PC-9 (cell line): ENCODE data around the gene CALR3. TPM values are rescaled to one million over a fixed set of nuclear protein-coding genes. Genes with fewer than 3 reads are reported as not detected.

Experiments used
- BruUV-seq: library from RNA; stranded (reverse); fragments of 400-500 nt; replicated peaks from 2 replicates; lab custom pipeline; 2021; lab: Mats Ljungman, UMichigan
- CTCF ChIA-PET: fragments of 300-600 bp; sonication (Branson Sonifier 250); formaldehyde crosslinking; loops from one replicate; lab custom pipeline; 2022; ENCODE audit warnings: antibody characterized with exemption; lab: Charles Lee
- POLR2A ChIA-PET: fragments of 300-600 bp; sonication (Branson Sonifier 250); formaldehyde crosslinking; loops from one replicate; lab custom pipeline; 2022; ENCODE audit warnings: antibody characterized with exemption; ENCODE audit not compliant: unreplicated experiment; lab: Charles Lee
- DNase-seq, 2 experiments: peaks; one replicate each; pipeline versions ENCODE4 v3.0.0 to v3.0.0-alpha.2; 2015 to 2022; ENCODE audit warnings: mixed read lengths in 1 of 2
- H2AFZ ChIP-seq: fragments of 200-600 bp; sonication (generic); 2 replicates; pipeline ENCODE4 v1.8.1; 2017; ENCODE audit warnings: antibody characterized with exemption
- H3F3A ChIP-seq: fragments of 200-600 bp; sonication (generic); 2 replicates; pipeline ENCODE4 v1.8.1; 2017; ENCODE audit warnings: antibody characterized with exemption, mild to moderate bottlenecking, low read depth; ENCODE audit not compliant: insufficient read depth
- H3K27ac ChIP-seq: fragments of 200-600 bp; sonication (generic); 2 replicates; pipeline ENCODE4 v1.6.1; 2016; ENCODE audit warnings: mixed run types
- H3K27me3 ChIP-seq: fragments of 200-600 bp; sonication (generic); 2 replicates; pipeline ENCODE4 v1.6.1; 2016; ENCODE audit warnings: low read depth, mixed run types; ENCODE audit not compliant: insufficient read depth
- H3K36me3 ChIP-seq: fragments of 200-600 bp; sonication (generic); 2 replicates; pipeline ENCODE4 v1.6.1; 2016; ENCODE audit warnings: low read depth, mixed run types
- H3K4me1 ChIP-seq: fragments of 200-600 bp; sonication (generic); replicated peaks from 2 replicates; pipeline ENCODE4 v1.6.1; 2016; ENCODE audit warnings: mixed run types; ENCODE audit not compliant: insufficient read depth
- H3K4me2 ChIP-seq: fragments of 200-600 bp; sonication (generic); 2 replicates; pipeline ENCODE4 v1.6.1; 2017; ENCODE audit warnings: mixed run types
- H3K4me3 ChIP-seq: fragments of 200-600 bp; sonication (generic); 2 replicates; pipeline ENCODE4 v1.6.1; 2016; ENCODE audit warnings: mixed run types
- H3K79me2 ChIP-seq: fragments of 200-600 bp; sonication (generic); 2 replicates; pipeline ENCODE4 v1.6.1; 2017; ENCODE audit warnings: low read depth, mixed run types
- H3K9me2 ChIP-seq: fragments of 200-600 bp; sonication (generic); 2 replicates; pipeline ENCODE4 v1.8.1; 2017; ENCODE audit warnings: mild to moderate bottlenecking; ENCODE audit not compliant: insufficient read depth
- H3K9me3 ChIP-seq: fragments of 200-600 bp; sonication (generic); 2 replicates; pipeline ENCODE4 v1.8.1; 2016; ENCODE audit warnings: low read depth; ENCODE audit not compliant: insufficient read depth
- H4K20me1 ChIP-seq: fragments of 200-600 bp; sonication (generic); 2 replicates; pipeline ENCODE4 v1.8.1; 2017; ENCODE audit not compliant: insufficient read depth
- EZH2 ChIP-seq: fragments of 200-600 bp; sonication (generic); IDR thresholded peaks from 2 replicates; pipeline ENCODE4 v1.8.0; 2017; ENCODE audit warnings: antibody characterized with exemption, low read depth
- intact Hi-C: fragments of 100-400 bp; cut with micrococcal nuclease; formaldehyde crosslinking; loops from one replicate; pipeline ENCODE4 v1.10.0; 2022; ENCODE audit not compliant: unreplicated experiment
- total RNA-seq: library from RNA; stranded (reverse); gene quantifications from 2 replicates; pipeline ENCODE4 v1.2.3, GENCODE V29; 2021
- TF ChIP-seq, protein P1 (sequence below): fragments of 200-600 bp; sonication (generic); conservative IDR thresholded peaks from 2 replicates; pipeline ENCODE4 v1.6.1; 2017; ENCODE audit warnings: mixed run types, antibody characterized with exemption, mild to moderate bottlenecking, moderate library complexity

Gene CALR3
- total RNA-seq, 1 experiment from 2014 or later: not detected

DNA sequence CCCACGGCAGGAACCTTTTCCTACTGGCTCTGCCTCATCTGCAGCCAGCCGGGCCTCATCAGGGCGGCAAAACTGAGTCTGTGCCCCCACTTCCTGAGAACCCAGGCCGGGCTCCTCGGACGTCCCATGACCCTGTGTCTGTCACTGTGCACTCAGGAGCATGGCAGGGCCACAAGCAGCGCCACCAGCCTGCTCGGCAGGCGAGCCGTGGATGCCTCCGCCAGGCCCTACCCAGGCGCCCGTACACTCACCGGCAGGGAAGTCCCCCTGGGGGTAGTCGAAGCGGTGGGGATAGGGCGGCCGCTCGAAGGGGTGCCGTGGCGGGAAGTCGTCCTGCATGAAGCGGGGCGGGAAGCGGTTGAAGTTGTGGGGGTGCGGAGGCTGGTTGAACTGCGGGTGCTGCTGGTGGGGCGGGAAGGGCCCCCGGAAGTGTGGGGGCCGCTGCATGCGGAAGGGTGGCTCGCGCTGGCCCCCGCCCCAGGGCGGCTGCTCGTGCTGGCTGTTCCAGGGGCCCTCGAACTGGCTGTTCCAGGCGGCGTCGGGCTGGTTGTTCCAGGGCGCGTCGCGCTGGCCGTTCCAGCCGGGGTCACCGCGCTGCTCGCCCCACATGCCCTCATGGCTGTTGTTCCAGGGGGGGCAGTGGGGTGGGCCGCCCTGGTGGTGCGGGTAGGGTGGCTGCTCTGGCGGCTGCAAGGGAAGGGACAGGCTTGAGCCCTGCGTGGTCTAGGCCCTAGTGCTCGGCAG is 29.2 kb upstream of the CALR3 start:
- Histone ChIP-seq H3K4me3 (no peak overlapping the region), H3K27me3 (no peaks in the 10 kb centered on the region), H3K4me1 (no peaks in the 10 kb centered on the region), H3K9me3 (no peaks in the 10 kb centered on the region), H4K20me1 (peaks cover 59% of the 10 kb centered on the region), H3K9me2 (no peaks in the 10 kb centered on the region), H3K27ac (no peak overlapping the region), H3K36me3 (peaks cover 18% of the 10 kb centered on the region), H3K79me2 (no peaks in the 10 kb centered on the region), H3F3A (peaks cover 13% of the 10 kb centered on the region; the same call in 1 of the 2 replicates), H2AFZ (no peak overlapping the region), H3K4me2 (no peak overlapping the region)
- CTCF ChIA-PET: no interaction called here
- no TSS peak for BruUV-seq
- POLR2A ChIA-PET: no interaction called here
- no peak for DNase-seq
- TF ChIP-seq EZH2: no peak
- TF ChIP-seq, protein P1, sequence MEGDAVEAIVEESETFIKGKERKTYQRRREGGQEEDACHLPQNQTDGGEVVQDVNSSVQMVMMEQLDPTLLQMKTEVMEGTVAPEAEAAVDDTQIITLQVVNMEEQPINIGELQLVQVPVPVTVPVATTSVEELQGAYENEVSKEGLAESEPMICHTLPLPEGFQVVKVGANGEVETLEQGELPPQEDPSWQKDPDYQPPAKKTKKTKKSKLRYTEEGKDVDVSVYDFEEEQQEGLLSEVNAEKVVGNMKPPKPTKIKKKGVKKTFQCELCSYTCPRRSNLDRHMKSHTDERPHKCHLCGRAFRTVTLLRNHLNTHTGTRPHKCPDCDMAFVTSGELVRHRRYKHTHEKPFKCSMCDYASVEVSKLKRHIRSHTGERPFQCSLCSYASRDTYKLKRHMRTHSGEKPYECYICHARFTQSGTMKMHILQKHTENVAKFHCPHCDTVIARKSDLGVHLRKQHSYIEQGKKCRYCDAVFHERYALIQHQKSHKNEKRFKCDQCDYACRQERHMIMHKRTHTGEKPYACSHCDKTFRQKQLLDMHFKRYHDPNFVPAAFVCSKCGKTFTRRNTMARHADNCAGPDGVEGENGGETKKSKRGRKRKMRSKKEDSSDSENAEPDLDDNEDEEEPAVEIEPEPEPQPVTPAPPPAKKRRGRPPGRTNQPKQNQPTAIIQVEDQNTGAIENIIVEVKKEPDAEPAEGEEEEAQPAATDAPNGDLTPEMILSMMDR: no peak
- intact Hi-C loops: no loop called here

DNA sequence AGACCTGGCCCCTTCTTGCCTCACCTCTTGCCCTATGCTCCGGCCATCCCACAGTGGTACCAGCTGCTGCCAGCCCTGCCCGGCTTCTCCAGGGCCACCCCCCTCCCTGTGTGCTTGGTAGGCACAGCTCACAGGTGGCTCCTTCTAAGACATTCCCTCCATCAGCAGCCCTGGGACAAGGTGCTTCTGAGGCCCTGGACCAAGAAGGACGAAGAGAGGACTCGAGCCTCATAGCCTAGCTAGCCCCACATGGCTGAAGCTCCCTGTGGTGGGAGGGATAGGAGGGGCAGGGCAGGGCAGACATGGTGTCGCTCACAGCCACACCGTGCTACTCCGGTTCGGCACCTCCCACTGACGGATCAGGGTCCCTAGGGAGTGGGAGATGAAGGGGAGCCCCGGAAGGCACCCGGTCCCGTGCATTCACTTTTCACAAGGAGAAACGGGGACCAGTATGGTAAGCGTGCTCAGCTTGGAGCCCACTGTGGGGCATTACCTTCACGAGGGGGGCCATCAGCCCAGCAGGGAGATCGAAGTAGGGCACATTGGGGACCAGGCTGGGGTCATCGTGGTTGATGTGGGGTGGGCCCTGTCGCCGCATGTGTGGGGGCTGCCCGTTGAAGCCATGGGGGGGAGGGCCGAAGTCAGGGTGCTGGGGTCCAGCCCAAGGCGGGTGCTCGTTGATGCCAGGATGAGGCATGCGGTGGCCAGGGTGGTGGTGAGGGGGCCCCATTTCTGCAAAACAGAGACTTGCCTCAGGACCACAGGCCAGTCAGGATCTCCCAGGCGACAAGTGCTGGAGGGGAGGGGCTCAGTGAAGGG is 26.8 kb upstream of the CALR3 start:
- H3K4me1 ChIP-seq: no peaks in the 10 kb centered on the region
- no peak for DNase-seq
- no peak overlapping the region for H3K4me3 ChIP-seq
- H4K20me1 ChIP-seq: peaks cover 70% of the 10 kb centered on the region
- intact Hi-C loops: no loop called here
- H3K9me2 ChIP-seq: no peaks in the 10 kb centered on the region
- TF ChIP-seq, protein P1: no peak
- no peak for TF ChIP-seq EZH2
- no TSS peak for BruUV-seq
- H3K4me2 ChIP-seq: no peak overlapping the region
- no peaks in the 10 kb centered on the region for H3K27me3 ChIP-seq
- ChIA-PET CTCF (no interaction called here), POLR2A (no interaction called here)
- H3K79me2 ChIP-seq: no peaks in the 10 kb centered on the region
- no peak overlapping the region for H3K27ac ChIP-seq
- no peaks in the 10 kb centered on the region for H3K9me3 ChIP-seq
- H2AFZ ChIP-seq: no peak overlapping the region
- H3K36me3 ChIP-seq: peaks cover 15% of the 10 kb centered on the region; the same call in 1 of the 2 replicates
- peaks cover 30% of the 10 kb centered on the region for H3F3A ChIP-seq

DNA sequence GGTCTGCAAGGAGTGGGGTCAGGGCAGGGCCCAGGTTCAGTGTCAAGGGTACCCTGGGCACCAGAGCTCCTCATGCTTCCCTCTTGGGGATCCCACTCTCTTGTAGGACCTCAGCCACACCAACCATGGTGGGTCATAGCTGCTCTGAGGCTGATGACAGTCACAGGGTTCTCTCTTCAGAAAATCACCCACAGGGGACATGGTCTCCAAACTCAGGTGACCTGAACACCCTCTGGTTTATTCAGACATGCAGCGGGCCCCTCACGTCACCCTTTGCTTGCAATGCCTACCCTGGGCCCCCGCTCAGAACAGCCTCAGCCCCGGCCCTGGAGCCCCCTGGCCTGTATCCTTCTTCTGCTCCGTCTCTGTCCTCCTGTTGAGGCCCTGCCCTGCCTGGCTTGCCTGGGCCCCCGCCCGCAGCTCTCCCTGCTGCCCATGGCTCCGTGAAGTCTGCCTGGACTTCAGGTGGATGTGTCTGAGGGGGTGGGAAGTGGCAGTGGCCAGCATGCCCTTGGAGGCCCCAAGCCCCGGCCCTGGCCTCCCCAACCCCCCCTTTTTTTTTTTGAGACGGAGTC is 25.8 kb upstream of the CALR3 start:
- no peaks in the 10 kb centered on the region for H3K9me3 ChIP-seq
- POLR2A ChIA-PET: no interaction called here
- TF ChIP-seq, protein P1: no peak
- no peak for TF ChIP-seq EZH2
- no peak overlapping the region for H3K4me3 ChIP-seq
- no peak overlapping the region for H3K27ac ChIP-seq
- no peak for DNase-seq
- H4K20me1 ChIP-seq: peaks cover 73% of the 10 kb centered on the region
- peaks cover 35% of the 10 kb centered on the region for H3F3A ChIP-seq
- intact Hi-C loops: no loop called here
- no peaks in the 10 kb centered on the region for H3K79me2 ChIP-seq
- no peaks in the 10 kb centered on the region for H3K27me3 ChIP-seq
- CTCF ChIA-PET: no interaction called here
- BruUV-seq: no TSS peak
- peaks cover 17% of the 10 kb centered on the region; the same call in 1 of the 2 replicates for H3K36me3 ChIP-seq
- no peak overlapping the region for H3K4me2 ChIP-seq
- H3K4me1 ChIP-seq: no peaks in the 10 kb centered on the region
- no peaks in the 10 kb centered on the region for H3K9me2 ChIP-seq
- H2AFZ ChIP-seq: no peak overlapping the region
